Psoas muscle (tissue), 8 donors: ENCODE measurements around the gene SP4. TPM values are rescaled to one million over a fixed set of nuclear protein-coding genes. Genes with fewer than 3 reads are reported as not detected.

ENCODE experiments used
- ATAC-seq, 4 donors: fragments of 200-7000 bp; cut with Tn5 transposase; one replicate each; pipeline ENCODE4 v1.9.1; 2020; ENCODE audit warnings: moderate library complexity in 3 of 4, mild to moderate bottlenecking in 2 of 4
- DNase-seq, 2 donors: peaks; one replicate each; pipeline ENCODE4 v3.0.0-alpha.2; 2020
- H3K27ac ChIP-seq: fragments of 200-600 bp; one replicate; pipeline ENCODE4 v1.8.0; 2022
- H3K27me3 ChIP-seq, 3 donors: fragments of 200-600 bp in 1 of 3; one replicate each; pipeline versions ENCODE4 v1.6.1 to v1.8.0; 2013 to 2022; ENCODE audit warnings: low read length in 2 of 3, mild to moderate bottlenecking in 2 of 3, moderate library complexity in 1 of 3; ENCODE audit not compliant: insufficient read depth in 3 of 3
- H3K36me3 ChIP-seq, 2 donors: fragments of 200-600 bp in 1 of 2; one replicate each; pipeline versions ENCODE4 v1.6.1 to v1.8.0; 2013 to 2022; ENCODE audit warnings: low read depth in 1 of 2, mild to moderate bottlenecking in 1 of 2, moderate library complexity in 1 of 2; ENCODE audit not compliant: insufficient read depth in 1 of 2
- H3K4me1 ChIP-seq: fragments of 200-600 bp; one replicate; pipeline ENCODE4 v1.8.0; 2022
- H3K4me3 ChIP-seq: fragments of 200-600 bp; one replicate; pipeline ENCODE4 v1.8.0; 2022; ENCODE audit warnings: mild to moderate bottlenecking
- H3K9me3 ChIP-seq: fragments of 200-600 bp; one replicate; pipeline ENCODE4 v1.8.0; 2022
- WGBS, 3 donors: extraction: QIAGEN DNeasy Blood & Tissue Kit; methylation state at CpG; one replicate each; pipeline versions ENCODE4 v1.1.6 to v1.1.7; 2013; 5-methylcytosine and 5-hydroxymethylcytosine counted together
- intact Hi-C, 2 donors: fragments of 100-400 bp; cut with DNase I; formaldehyde crosslinking; loops; one replicate each; pipeline versions ENCODE4 v1.11.0 to v1.14.2; 2022
- polyA plus RNA-seq, 3 donors: library from polyadenylated mRNA; stranded (reverse); fragments of 200-250 nt; gene quantifications; one replicate each; pipeline ENCODE4 v1.2.3, GENCODE V29; 2013
- total RNA-seq, 4 donors: library from RNA; stranded (reverse); fragmentation: NEBNext Ultra II Directional in 2 of 4; extraction: Animal tissue kit (Norgen Biotek cat#: 25700) in 2 of 4; gene quantifications; one replicate each; pipeline versions ENCODE4 v1.2.1 to v1.2.4, GENCODE V29; 2021 to 2023
- TF ChIP-seq, protein P1 (sequence below): fragments of 200-600 bp; IDR thresholded peaks from one replicate; pipeline ENCODE4 v1.8.0; 2022; ENCODE audit warnings: antibody characterized with exemption
- donor health status: healthy with polysubstance abuse.
- donor health status: DM: no; HTN: no; CAD: no; lungs with moderate emphysema.
- donor health status: Bipolar disorder and iron deficiency.
- donor health status: healthy.
- donor health status: DM: yes; HTN: yes; CAD: no.
- donor health status: DM: no; HTN: no; CAD: no.
- donor health status: DM: no; HTN: no; CAD: no.
- donor health status: DM: yes; HTN: yes; CAD: no.

Gene SP4
- total and polyA plus RNA-seq, 7 donors = 1.5 to 7.4 (median 5.7) TPM

DNA sequence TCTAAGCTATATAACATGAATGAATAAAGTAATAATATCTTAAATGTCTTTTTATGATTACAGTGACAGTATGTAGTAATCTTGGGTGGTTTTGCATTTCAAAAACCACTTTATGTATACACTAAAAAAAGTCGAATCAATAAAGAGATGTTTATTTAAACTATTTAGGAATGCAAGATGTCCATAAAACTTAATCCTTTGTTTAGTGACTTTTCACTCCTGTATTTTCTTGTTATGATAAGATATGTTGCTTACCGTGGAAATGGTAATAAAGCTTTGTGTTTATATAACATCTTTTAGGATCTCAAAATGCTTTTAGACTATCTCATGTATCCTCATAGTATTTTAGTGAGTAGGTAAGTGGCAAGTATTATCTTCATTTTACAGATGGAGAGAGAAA is 48.5 kb downstream of the SP4 start:
- ATAC-seq = no peak
- Histone ChIP-seq H3K36me3 (peaks cover 0 to 14% of the 10 kb centered on the region in 2 donors), H3K9me3 (no peaks in the 10 kb centered on the region), H3K27ac (no peak overlapping the region), H3K4me3 (no peak overlapping the region), H3K4me1 (peaks cover 16% of the 10 kb centered on the region), H3K27me3 (no peaks in the 10 kb centered on the region)
- intact Hi-C loops = no loop called here
- TF ChIP-seq, protein P1, sequence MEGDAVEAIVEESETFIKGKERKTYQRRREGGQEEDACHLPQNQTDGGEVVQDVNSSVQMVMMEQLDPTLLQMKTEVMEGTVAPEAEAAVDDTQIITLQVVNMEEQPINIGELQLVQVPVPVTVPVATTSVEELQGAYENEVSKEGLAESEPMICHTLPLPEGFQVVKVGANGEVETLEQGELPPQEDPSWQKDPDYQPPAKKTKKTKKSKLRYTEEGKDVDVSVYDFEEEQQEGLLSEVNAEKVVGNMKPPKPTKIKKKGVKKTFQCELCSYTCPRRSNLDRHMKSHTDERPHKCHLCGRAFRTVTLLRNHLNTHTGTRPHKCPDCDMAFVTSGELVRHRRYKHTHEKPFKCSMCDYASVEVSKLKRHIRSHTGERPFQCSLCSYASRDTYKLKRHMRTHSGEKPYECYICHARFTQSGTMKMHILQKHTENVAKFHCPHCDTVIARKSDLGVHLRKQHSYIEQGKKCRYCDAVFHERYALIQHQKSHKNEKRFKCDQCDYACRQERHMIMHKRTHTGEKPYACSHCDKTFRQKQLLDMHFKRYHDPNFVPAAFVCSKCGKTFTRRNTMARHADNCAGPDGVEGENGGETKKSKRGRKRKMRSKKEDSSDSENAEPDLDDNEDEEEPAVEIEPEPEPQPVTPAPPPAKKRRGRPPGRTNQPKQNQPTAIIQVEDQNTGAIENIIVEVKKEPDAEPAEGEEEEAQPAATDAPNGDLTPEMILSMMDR = no peak
- DNase-seq = no peak
- WGBS, 3 donors = 84 to 89% (median 88%) methylated on average over 2 of the region's 2 CpGs

DNA sequence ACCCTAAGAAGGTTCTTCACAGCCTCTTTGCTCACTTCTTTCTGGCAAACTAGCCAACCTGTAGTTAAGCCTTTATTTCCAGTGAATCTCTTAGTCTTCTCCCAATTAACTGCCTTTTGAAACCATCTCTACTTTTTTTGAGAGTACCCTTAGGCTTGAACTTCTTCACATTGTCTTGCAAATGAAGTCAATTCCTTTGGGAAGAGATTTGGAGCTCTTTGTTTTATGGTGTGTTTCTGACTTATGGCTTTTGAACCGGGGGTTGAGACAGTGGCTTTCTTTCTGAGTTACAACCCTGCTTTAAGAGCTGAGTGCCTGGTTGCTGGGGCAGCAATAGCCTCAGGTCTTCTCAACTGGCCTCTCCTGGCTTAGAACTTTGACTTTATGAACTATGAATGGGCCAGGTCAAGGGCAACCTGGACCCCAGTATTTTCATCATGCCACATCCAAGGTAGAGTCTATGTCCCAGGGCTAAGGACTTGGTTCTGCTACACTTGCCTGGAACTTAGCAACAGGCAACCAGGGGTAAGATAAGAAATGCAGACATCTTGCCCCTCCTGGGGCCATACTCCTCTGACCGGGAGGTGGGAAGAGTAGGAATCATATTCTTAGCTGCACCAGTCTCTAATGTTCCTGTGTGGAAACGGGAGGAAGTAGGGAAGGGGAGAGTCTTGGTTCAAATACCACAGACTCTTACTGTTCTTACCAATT is 53.0 kb downstream of the SP4 start:
- H3K36me3 ChIP-seq = peaks cover 0 to 27% of the 10 kb centered on the region in 2 donors
- ATAC-seq = no peak
- H3K27me3 ChIP-seq = no peaks in the 10 kb centered on the region
- TF ChIP-seq, protein P1 = no peak
- WGBS, 3 donors = 74 to 84% (median 84%) methylated on average over 3 of the region's 3 CpGs
- no peak overlapping the region for H3K4me3 ChIP-seq
- H3K9me3 ChIP-seq = no peaks in the 10 kb centered on the region
- DNase-seq = no peak
- intact Hi-C loops = no loop called here
- H3K4me1 ChIP-seq = peaks cover 8% of the 10 kb centered on the region
- H3K27ac ChIP-seq = no peak overlapping the region

DNA sequence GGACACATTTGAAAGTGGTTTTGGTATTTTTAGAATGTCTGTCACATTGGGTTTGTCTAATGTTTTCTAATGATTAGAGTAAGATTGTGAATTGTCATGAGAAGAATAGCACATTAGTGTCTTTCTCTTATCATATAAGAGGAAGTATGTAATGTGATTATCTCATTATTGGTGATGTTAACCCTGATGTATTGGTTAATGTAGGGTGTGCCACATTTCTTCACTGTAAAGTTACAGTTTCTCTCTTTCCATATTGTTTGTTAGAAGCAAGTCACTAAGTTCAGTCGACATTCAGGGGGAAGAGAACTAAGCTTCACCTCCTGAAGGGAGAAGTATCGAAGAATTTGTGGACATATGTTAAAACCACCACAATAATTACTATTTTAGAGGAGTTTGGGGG is 58.6 kb downstream of the SP4 start:
- DNase-seq (no peak), ATAC-seq (no peak)
- Histone ChIP-seq H3K4me3 (no peak overlapping the region), H3K36me3 (peaks cover 0 to 12% of the 10 kb centered on the region in 2 donors), H3K27me3 (no peaks in the 10 kb centered on the region), H3K9me3 (no peaks in the 10 kb centered on the region), H3K27ac (no peak overlapping the region), H3K4me1 (no peaks in the 10 kb centered on the region)
- whole genome bisulfite sequencing, 3 donors = 59 to 96% (median 95%) methylated on average over 2 of the region's 2 CpGs
- TF ChIP-seq, protein P1 = no peak
- intact Hi-C loops = no loop called here

DNA sequence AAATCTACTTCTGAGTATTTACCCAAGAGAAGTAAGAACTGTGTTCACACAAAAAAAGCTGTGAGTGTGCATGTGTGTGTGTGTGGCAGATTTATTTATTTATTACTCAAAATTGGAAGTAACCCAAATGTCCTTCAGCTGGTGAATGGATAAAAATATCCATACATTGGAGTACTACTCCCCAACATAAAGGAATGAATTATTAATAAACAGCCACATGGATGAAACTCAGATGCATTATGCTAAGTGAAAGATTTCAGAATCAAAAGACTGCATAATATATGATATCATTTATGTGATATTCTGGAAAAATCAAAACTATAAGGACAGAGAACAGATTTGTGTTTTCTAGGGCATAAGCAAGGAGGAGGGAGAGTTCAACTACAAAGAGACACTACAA is 67.8 kb downstream of the SP4 start:
- intact Hi-C loops = no loop called here

More for the DNA sequence above, 67.8 kb downstream of the SP4 start:
- Histone ChIP-seq H3K4me3 (no peak overlapping the region), H3K27me3 (no peaks in the 10 kb centered on the region), H3K4me1 (no peaks in the 10 kb centered on the region), H3K9me3 (no peaks in the 10 kb centered on the region), H3K27ac (no peak overlapping the region), H3K36me3 (no peaks in the 10 kb centered on the region)
- no peak for ATAC-seq
- no peak for DNase-seq
- TF ChIP-seq, protein P1 = no peak
